Upper lobe of left lung (tissue), 6 donors: Measurements from ENCODE around the gene TSPAN12. TPM values are rescaled to one million over a fixed set of nuclear protein-coding genes. Genes with fewer than 3 reads are reported as not detected.
A peak's percentile ranks its signal among the peaks of the same experiment; 100 is the strongest.

Source experiments
- ATAC-seq, 2 donors: fragments of 200-7000 bp; cut with Tn5 transposase; one replicate each; pipeline ENCODE4 v1.9.1; 2022; ENCODE audit warnings: mild to moderate bottlenecking in 2 of 2, moderate library complexity in 2 of 2; ENCODE audit not compliant: low FRiP score in 2 of 2
- DNase-seq, 2 donors: peaks; one replicate each; pipeline ENCODE4 v3.0.0-alpha.2; 2019 to 2020
- H3K27ac ChIP-seq, 4 donors: fragments of 200-600 bp; sonication (generic); one replicate each; pipeline ENCODE4 v1.5.1; 2016 to 2019
- H3K27me3 ChIP-seq, 4 donors: fragments of 200-600 bp; sonication (generic); one replicate each; pipeline ENCODE4 v1.5.1; 2017 to 2019
- H3K36me3 ChIP-seq, 4 donors: fragments of 200-600 bp; sonication (generic); one replicate each; pipeline ENCODE4 v1.5.1; 2016 to 2019
- H3K4me1 ChIP-seq, 4 donors: fragments of 200-600 bp; sonication (generic); one replicate each; pipeline ENCODE4 v1.5.1; 2018 to 2019
- H3K4me3 ChIP-seq, 4 donors: fragments of 200-600 bp; sonication (generic); one replicate each; pipeline ENCODE4 v1.5.1; 2017 to 2019; ENCODE audit warnings: mild to moderate bottlenecking in 2 of 4, moderate library complexity in 1 of 4
- H3K9me3 ChIP-seq, 4 donors: fragments of 200-600 bp; sonication (generic); one replicate each; pipeline ENCODE4 v1.5.1; 2018 to 2019
- EP300 ChIP-seq, 4 donors: sonication (generic); formaldehyde crosslinking; IDR thresholded peaks; one replicate each; pipeline ENCODE4 v1.5.1; 2017; ENCODE audit warnings: antibody characterized with exemption in 4 of 4, control low read depth in 2 of 4
- POLR2A ChIP-seq, 4 donors: fragments of 450-650 bp; IDR thresholded peaks; one replicate each; pipeline ENCODE4 v1.5.1; 2016 to 2017; ENCODE audit warnings: antibody characterized with exemption in 4 of 4, mild to moderate bottlenecking in 2 of 4
- POLR2AphosphoS5 ChIP-seq, 2 donors: sonication (generic); formaldehyde crosslinking; IDR thresholded peaks; one replicate each; pipeline ENCODE4 v1.5.1; 2017; ENCODE audit warnings: antibody characterized with exemption in 2 of 2
- WGBS, 2 donors: methylation state at CpG; one replicate each; pipeline ENCODE4 v1.1.5; 2017 to 2018; 5-methylcytosine and 5-hydroxymethylcytosine counted together
- total RNA-seq, 6 donors: library from RNA; depleted of rRNA in 4 of 6; stranded (reverse); fragments of >200 nt in 4 of 6; gene quantifications; one replicate each; pipeline versions ENCODE4 v1.1.0 to v1.2.1, GENCODE V29; 2016 to 2021
- TF ChIP-seq, protein P1 (sequence below), 6 experiments: fragments of 450-650 bp in 4 of 6; fragments of 200-600 bp in 2 of 6; sonication (generic) in 2 of 6; IDR thresholded peaks; one replicate each; pipeline ENCODE4 v1.5.1; 2016 to 2019; ENCODE audit warnings: antibody characterized with exemption in 6 of 6
- donor health status: DM: no; HTN: no; CAD: no; lungs with moderate emphysema.
- donor health status: DM: no; HTN: yes; CAD: no; lungs with severe emphysema.

The TSPAN12 gene
- total RNA-seq, 6 donors from 2014 or later, result 22.0 to 56.3 (median 40.0) TPM

DNA sequence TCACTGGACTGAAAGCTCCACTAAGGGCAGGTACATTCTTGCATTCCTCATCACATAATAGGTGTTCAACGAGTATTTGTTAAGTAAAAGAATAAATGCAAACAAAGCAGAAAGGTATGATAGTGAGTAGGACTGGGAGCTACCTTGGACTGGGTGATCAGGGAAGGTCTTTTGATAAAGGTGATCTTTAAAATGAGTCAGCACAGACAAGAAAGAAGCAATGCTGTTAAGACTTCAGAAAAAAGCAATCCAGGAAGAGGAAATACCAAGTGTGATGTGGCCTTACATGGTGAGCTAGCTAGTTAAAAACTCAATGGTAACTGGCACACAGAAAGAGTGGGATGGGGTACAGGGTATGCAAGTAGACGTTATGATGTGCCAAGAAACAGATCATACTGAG lies 40.1 kb downstream of the TSPAN12 start:
- H3K9me3 ChIP-seq, result no peaks in the 10 kb centered on the region
- H3K4me1 ChIP-seq, result peaks cover 0 to 5% (median 0%) of the 10 kb centered on the region in 4 donors
- WGBS, 2 donors, result 72 to 77% methylated on average over 2 of the region's 2 CpGs
- H3K27ac ChIP-seq, result no peak overlapping the region
- no peak for ATAC-seq
- no peak for DNase-seq
- peaks cover 0 to 6% (median 2%) of the 10 kb centered on the region in 4 donors for H3K36me3 ChIP-seq
- no peak for TF ChIP-seq POLR2A (IDR thresholded peaks at IDR 0.05)
- TF ChIP-seq POLR2AphosphoS5 (IDR thresholded peaks at IDR 0.05), result no peak
- TF ChIP-seq, protein P1, sequence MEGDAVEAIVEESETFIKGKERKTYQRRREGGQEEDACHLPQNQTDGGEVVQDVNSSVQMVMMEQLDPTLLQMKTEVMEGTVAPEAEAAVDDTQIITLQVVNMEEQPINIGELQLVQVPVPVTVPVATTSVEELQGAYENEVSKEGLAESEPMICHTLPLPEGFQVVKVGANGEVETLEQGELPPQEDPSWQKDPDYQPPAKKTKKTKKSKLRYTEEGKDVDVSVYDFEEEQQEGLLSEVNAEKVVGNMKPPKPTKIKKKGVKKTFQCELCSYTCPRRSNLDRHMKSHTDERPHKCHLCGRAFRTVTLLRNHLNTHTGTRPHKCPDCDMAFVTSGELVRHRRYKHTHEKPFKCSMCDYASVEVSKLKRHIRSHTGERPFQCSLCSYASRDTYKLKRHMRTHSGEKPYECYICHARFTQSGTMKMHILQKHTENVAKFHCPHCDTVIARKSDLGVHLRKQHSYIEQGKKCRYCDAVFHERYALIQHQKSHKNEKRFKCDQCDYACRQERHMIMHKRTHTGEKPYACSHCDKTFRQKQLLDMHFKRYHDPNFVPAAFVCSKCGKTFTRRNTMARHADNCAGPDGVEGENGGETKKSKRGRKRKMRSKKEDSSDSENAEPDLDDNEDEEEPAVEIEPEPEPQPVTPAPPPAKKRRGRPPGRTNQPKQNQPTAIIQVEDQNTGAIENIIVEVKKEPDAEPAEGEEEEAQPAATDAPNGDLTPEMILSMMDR (IDR thresholded peaks at IDR 0.05), result no peak
- no peak for TF ChIP-seq EP300 (IDR thresholded peaks at IDR 0.05)
- no peak overlapping the region for H3K4me3 ChIP-seq
- no peaks in the 10 kb centered on the region for H3K27me3 ChIP-seq

DNA sequence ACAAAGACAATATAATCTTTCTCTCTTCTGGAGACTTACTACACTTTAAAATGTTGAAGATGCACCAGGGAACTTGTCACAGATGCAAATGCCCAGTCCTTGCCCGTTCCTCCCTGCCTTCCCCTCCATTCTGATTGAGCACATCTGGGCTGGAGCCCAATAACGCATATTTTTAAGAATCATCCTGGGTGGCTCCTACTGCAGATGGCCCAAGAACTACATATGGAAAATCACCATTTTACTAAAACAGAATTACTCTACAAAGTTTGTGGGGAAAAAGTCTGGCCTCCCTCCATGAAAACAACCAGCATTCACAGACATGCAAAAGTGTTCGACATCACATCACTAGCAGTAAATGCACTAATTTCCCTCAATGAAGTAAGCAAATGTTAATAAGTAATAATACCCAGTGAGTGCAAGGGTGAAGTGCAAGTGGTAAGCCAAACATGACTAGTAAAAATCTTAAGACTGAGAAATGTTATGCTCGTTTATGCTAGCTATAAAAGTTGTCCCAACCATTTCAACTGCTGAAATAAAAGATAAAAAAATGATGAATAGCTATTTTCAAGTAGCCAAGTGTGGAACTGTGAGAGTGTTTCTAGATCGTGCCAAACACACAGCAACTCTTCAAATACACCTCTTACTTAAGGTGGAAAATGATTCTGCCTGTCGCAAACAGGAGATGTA lies 43.5 kb downstream of the TSPAN12 start:
- Histone ChIP-seq H3K4me1 (no peaks in the 10 kb centered on the region), H3K4me3 (no peak overlapping the region), H3K27ac (no peak overlapping the region), H3K36me3 (peaks cover 0 to 6% (median 2%) of the 10 kb centered on the region in 4 donors), H3K9me3 (no peaks in the 10 kb centered on the region), H3K27me3 (no peaks in the 10 kb centered on the region)
- no peak for ATAC-seq
- no peak for DNase-seq
- TF ChIP-seq POLR2AphosphoS5 (IDR thresholded peaks at IDR 0.05), result no peak
- TF ChIP-seq POLR2A (IDR thresholded peaks at IDR 0.05), result no peak
- TF ChIP-seq, protein P1 (IDR thresholded peaks at IDR 0.05), result no peak
- no peak for TF ChIP-seq EP300 (IDR thresholded peaks at IDR 0.05)
- 77 to 82% methylated on average over 6 of the region's 6 CpGs for WGBS, 2 donors

DNA sequence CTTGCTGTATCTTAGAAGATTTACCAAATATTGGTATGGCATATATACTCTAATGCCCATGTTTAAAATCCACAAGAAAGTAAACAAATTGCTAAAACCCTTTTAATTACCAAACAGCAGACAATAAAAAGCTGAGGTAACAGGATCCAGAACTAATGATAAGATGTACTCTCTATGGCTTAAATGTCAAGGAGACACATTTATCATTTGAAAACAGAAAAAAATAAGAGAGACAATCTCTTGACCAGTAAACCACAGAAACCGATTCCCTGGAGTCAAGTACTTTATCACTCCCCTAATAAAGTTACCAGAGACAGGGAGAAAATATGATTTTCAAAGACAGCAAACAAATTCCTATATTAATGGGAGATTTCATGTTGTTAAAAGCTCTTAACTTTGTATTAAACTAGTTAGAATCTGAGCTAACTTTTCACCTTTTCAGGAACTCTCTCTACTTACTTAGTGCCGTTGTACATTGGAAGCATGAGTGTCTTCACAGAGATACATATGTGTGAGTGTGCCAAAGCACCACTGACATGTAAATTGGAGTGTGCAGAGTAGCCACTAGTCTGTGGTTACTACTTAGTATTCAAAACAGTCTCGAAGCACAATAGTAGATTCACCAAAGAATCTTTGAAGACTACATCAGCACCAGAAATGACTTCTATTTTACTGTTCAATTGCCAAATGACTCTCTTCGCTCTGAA lies 44.2 kb downstream of the TSPAN12 start:
- ATAC-seq, result no peak
- no peak for DNase-seq
- Histone ChIP-seq H3K36me3 (peaks cover 0 to 6% (median 2%) of the 10 kb centered on the region in 4 donors), H3K9me3 (no peaks in the 10 kb centered on the region), H3K27ac (no peak overlapping the region), H3K4me1 (no peaks in the 10 kb centered on the region), H3K27me3 (no peaks in the 10 kb centered on the region), H3K4me3 (no peak overlapping the region)
- TF ChIP-seq POLR2A (IDR thresholded peaks at IDR 0.05) (no peak), POLR2AphosphoS5 (IDR thresholded peaks at IDR 0.05) (no peak), EP300 (IDR thresholded peaks at IDR 0.05) (no peak)
- 88 to 92% methylated on average over 4 of the region's 4 CpGs for WGBS, 2 donors

DNA sequence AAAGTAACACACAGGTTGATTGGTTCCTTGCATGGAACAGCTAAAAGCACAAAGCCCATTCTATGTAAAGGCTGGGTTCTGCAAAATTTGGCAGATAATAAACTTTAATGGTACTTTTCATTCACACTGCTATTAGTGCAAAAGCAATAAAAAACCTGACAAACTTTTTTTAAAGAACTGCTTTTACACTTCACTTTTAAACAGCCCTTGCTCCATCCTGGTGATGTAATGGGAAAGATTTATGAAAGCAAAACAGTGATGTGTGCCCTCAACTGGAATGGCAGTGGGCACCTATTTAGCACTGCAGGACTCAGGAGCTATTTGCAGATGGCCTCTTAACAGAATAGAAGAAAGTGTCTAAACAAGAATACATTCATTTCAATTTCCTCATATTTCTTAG lies 44.9 kb downstream of the TSPAN12 start:
- DNase-seq (no peak), ATAC-seq (no peak)
- Histone ChIP-seq H3K4me1 (no peaks in the 10 kb centered on the region), H3K4me3 (no peak overlapping the region), H3K36me3 (peaks cover 0 to 6% (median 2%) of the 10 kb centered on the region in 4 donors), H3K27ac (no peak overlapping the region), H3K27me3 (no peaks in the 10 kb centered on the region), H3K9me3 (no peaks in the 10 kb centered on the region)
- TF ChIP-seq POLR2AphosphoS5 (IDR thresholded peaks at IDR 0.05) (no peak), EP300 (IDR thresholded peaks at IDR 0.05) (no peak), POLR2A (IDR thresholded peaks at IDR 0.05) (no peak)
- TF ChIP-seq, protein P1 (IDR thresholded peaks at IDR 0.05), result no peak

DNA sequence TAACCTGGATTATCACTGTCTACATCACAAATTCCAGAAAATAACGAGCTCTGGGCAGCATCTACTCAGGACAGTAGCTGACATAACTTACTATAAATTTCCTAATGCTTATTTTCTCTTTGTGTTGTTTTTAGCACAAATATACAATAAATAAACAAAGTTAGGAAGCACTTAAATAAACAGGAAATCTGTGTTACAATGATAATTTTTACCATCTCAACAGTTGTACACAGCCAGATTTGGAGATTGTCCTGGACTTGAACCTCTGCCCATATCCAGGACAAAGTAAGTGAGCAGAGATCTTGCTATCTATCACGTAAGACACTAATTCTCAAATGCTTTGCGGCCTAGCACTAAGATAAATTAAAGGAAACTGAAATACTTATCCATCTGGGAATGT lies 48.7 kb downstream of the TSPAN12 start:
- no peak overlapping the region for H3K4me3 ChIP-seq
- WGBS, 2 donors, result 48 to 74% methylated on average over 3 of the region's 3 CpGs
- peaks cover 0 to 12% (median 5%) of the 10 kb centered on the region in 4 donors for H3K4me1 ChIP-seq
- no peaks in the 10 kb centered on the region for H3K9me3 ChIP-seq
- H3K27me3 ChIP-seq, result no peaks in the 10 kb centered on the region
- TF ChIP-seq, protein P1 (IDR thresholded peaks at IDR 0.05), result no peak
- peak in 2 of 4 donors; percentile 55 to 69 for TF ChIP-seq EP300 (IDR thresholded peaks at IDR 0.05)
- peak overlapping the region in 2 of 4 donors; percentile 11 to 45 for H3K27ac ChIP-seq
- DNase-seq (no peak), ATAC-seq (no peak)
- no peaks in the 10 kb centered on the region for H3K36me3 ChIP-seq
